GM19099 (cell line): ENCODE data around the gene KCNH8.

Source experiments
- POLR2A ChIP-seq: IDR thresholded peaks from 3 replicates; pipeline ENCODE4 v1.6.1; 2011; ENCODE audit warnings: low read depth; ENCODE audit not compliant: insufficient read length; ENCODE audit errors: extremely low read depth

Gene KCNH8

DNA sequence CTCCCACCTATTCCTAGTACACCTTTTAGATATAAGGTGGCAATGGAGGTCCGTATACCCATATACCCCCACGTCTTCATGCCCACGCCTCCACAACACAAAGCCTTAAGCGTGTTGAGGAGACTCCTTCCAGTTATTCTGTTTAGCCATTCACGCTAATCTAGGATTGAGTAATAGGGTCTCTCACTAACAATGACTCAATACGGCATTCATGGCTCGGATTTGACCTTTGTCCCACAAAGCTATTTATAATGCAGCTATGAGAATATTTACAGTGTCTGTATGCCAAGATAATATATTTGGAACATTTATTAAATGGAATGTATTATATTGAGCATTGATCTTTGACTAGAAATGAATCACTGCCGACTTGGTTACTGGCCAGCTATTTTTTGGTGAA, 215.8 kb downstream of the KCNH8 start:
- TF ChIP-seq POLR2A = no peak

DNA sequence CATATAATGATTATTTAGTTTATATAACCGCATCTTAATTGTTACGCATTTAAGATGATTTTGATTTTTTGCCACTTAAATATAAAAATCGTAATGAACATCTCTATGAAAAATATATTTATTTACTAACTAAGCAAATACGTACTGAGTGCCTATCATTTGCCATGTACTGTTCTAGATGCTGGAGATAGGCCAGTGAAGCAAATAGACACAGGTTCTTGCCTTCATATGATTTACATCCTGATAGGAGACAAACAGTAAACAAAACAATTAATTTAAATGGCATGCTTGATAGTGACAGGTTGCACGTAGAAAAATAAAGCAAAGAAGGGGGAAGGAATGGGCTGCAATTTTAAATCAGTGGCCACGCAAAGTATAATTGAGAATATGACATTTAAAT, 217.2 kb downstream of the KCNH8 start:
- TF ChIP-seq POLR2A = no peak

DNA sequence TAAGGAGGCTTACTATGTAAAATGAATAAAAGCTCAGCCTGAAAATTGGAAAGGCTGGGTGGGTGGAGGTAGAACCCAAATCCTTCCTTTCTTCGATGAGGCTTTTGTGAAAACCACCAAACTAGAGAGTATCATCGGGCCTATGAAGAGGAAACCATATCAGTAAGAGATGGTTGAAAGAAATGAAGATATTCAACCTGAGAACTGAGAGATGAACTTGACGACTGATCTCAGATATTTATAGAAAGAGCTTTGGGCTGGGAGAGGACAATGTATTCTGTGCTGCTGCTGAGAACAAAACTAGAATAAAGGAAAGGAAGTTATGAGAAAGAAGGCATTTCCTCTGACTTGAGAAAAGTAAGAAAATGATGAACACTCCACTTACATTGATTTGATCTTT, 236.6 kb downstream of the KCNH8 start:
- TF ChIP-seq POLR2A = no peak

DNA sequence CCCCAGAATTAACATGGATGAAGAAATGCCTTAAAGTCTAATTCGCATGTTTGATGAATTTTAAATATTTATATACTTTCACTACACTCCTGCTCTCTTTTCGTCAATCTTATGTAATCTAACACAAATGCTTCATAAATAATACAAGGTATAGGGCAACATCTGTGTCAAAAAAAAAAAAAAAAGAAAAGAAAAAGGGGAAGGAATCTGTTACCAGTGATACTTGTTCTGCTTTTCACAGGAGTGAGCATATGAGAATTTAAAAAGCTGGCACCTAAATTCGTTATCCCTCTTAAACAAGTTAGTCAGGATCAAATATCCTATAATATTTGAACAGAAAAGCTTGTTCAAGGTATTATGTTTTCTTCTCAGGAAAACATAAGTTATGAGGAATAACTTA, 243.8 kb downstream of the KCNH8 start:
- TF ChIP-seq POLR2A = no peak

DNA sequence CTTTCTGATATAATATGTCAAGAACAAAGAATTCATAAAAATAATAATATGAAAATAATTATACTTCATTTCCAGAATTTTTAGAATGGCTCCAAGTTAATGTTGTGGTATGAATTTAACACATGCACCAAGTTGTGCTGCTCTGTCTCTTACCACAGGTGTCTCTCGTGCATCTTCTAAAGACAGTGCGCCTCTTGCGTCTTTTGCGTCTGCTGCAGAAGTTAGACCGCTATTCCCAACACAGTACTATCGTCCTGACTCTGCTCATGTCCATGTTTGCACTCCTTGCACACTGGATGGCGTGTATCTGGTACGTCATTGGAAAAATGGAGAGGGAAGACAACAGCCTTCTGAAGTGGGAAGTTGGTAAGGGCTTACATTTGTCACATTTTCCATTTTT, 246.6 kb downstream of the KCNH8 start:
- TF ChIP-seq POLR2A = no peak

DNA sequence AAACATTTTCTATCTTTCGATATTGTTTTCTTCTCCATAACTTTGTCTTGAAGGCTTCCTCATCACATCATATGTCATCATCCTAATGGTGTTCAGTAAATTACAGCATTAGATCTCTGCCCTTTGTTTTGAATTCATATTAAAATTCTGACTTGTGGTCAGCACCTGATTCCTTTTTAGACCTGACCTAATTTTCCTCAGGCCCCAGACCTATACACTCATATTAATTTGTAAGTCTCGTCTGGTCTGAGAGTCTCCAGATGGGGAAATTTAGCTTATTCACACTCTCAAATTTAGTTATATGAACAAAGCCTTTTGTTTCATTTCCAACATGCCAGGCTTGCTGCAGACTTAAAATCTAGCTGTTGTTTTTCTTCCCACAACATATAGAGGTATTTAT, 248.4 kb downstream of the KCNH8 start:
- no peak for TF ChIP-seq POLR2A

DNA sequence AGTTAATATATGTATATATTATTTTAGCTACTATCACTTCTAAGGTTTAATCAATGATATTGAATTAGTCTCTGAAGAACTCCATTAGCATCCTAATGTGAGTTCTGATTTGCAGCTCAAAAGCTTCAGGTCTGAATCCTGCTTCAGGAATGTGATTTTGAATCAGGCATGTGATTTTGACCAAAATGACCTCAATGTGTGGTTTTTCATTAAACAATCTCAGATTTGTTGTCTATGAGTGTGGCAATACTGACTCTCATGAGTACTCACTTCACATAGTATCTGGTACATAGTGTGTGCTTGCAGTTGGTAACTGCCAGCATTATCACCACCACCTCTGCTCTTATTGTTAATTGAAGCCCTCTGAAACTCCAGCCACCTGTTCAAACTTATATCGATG, 251.0 kb downstream of the KCNH8 start:
- TF ChIP-seq POLR2A = no peak

DNA sequence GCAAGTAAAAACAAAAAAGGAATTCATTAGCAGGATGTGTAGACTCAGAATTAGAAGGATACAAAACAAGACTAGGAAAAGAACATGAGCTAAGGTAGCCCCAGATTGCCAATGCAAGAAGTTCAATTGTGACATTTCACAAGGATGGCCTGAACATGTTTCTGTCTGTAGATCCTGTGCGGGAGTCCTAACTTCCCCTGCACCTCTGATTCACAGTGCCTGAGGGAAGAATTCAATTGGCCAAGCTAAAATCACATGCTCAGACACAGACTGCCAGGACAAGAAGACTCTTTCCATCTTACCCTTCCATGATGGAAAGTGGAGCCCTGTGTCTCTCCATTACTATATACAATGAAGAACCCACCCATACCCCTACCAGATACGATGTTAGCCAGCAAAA, 251.5 kb downstream of the KCNH8 start:
- no peak for TF ChIP-seq POLR2A

DNA sequence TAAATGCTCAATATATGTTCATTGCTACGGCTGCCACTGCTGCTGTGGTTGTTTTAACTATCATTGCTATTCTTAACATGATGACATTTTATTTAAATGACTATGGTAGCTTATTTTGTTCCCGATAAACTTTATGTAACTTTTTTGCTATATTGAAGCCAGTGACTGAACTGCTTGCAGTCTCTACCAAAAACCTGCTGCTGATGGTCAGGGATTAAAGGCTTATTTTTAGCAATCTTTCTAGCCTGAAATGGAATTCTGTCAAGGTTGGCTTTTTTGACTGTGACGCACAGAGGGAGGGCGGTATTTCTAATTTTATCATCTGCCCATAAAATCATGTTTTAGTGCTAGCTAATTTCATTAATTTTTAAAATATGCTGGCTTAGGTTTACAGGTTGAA, 271.8 kb downstream of the KCNH8 start:
- TF ChIP-seq POLR2A = no peak

DNA sequence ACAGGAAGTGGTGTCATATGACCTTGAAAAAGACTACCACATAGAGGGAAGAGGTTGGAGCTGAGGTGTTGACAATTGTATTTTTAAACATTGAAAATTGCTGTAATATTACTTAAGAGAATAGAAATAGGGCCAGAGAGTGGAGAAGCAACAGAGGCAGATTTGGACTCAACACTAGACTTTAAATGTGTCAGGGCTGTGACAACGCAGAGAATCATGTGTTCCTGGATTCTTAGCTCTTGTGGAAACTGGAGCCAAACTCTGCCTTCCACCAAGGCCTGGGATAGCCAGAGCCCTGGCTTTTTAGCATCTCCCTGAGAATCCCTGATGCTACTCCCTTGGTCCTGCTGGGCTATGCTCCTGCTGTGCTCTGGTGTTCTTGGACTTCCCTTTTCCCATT, 277.5 kb downstream of the KCNH8 start:
- no peak for TF ChIP-seq POLR2A

DNA sequence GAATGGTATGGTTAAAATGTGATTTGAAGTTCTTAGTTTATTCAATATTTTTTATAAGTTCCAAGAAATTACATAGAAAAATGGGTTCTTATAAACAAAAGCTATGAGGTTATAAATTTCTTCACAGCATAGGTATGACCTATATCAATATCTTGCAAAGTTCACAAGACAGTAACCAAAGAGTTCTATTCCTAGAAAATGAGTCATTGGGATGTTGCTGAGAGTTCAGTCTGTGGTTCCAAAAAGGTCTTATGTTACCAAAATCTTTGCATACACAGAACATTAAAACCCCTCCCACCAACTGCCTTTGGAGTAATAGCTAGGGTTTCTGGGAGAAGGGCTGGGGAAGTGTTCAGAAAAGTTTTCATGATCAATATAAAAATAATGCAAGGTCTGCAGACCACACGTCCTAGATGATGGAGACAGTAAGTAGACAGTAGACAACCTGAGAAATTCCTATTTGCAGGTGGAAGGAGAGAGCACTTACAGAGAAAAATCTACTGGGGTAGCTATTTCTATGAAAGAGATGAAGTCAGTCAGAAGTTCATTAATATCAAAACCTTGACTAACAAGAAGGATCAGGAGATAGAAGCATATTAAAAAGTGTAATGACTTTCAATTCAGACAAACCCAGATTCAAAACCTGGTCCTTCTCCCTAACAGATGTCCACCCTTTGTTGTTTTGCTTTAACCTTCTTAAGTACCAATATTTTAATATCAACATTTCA, 279.3 kb downstream of the KCNH8 start:
- TF ChIP-seq POLR2A = no peak

DNA sequence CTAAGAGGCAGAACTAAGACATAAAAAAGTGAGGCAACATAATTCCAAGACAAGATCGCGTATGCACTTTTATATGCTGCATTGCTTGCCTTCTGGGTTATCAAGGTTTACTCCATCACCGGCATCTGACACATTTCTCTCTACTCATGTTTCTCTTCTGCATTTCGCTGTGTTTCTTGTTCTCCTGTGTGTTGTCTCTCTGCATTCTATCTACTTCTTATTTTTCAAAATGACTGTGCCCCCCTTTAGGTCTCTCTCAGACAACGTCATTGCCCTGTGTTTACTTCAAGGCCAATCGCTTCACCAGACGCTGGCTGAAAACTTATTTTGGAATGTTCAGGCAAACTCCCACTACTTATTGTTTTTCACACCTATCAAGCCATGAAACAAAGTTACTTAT, 280.4 kb downstream of the KCNH8 start:
- no peak for TF ChIP-seq POLR2A

DNA sequence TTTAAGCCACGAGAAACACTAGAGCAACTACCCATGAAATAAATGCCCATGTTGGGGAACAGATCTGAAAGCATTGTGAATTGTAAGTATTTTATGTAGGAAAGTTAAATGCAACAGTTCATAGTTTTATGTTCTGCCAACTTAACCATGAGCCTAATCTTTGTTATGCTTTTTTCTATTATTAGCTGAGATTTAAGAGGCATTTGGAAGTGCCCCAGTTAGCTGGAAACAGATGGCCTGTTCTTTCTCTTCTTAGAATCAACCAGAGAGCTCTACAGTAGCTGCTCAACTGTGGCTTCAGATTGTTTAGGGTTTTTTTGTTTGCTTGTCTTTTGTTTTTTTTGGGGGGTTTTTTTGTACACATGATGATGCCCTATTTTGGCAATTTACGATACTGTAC, 284.4 kb downstream of the KCNH8 start:
- no peak for TF ChIP-seq POLR2A

DNA sequence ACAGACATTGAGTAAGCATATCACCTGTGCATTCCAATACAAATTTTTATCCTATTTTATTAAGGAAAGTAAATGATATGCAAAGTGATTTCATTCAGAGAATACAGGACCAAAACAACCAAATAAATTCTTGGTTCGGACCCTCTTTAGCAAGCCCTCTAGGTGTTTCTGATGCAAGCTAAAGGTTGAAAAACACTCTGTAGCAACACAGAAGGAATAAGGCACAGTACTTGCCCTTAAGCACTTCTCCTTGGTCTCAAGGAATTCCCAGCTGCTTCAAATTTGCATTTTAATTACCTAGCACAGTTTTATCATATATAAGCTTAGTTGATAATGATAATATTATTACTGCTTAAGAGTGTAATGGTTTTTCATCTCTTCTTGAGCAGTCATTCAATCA, 288.4 kb downstream of the KCNH8 start:
- TF ChIP-seq POLR2A = no peak

DNA sequence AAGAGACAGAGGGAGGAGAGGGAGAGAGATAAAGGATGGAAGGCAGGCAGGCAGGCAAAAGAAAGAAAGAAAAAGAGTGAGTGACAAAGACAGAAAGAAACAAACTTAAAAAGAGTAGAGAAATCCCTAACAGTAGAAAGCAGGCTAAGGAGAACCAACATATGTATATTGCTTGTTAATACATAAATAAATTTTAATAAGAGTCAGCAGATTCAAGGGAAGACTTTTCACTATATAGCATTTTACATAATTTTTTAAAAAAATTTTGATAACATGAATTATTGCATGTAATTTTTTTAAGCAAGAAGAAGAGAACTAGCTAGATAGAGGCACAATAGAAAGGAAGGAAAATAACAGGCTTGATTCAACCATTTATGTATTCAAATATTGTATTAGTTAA, 291.6 kb downstream of the KCNH8 start:
- TF ChIP-seq POLR2A = no peak

DNA sequence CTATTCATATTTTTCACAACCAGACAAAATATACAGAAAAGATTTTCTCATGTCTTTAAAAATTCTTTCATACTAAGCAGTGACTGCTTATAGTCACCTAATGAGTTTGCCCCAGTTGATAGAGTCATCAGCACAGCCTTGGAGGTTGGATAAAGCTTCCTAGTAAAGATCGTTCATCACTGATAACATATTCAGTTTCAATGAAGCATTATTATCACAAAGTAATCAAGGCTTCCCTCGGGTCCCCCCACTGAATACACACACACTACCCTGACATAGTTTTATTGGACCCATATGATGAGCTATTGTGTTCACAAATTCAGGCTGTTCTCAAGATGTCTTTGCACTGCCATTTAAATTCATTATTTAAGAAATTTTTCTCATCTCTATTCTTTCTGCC, 297.8 kb downstream of the KCNH8 start:
- TF ChIP-seq POLR2A = no peak

DNA sequence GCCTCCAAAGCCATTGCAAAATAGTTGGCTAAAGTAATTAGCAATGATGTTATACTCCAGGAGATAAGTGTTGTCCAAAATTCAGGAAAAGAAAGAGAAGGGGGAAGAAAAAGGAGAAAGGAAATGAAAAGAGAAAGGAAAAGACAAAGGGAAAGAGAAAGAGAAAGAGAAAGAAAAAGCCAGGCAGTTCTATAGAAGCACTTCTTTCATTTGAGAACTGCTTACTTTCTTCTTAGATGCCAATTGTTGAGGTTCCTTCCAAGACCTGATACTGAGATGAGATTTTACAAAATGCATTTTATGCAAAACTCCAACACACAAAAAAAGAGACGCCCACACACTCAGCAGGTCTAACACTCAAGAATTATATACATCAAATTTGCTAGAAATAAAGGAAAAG, 298.4 kb downstream of the KCNH8 start:
- no peak for TF ChIP-seq POLR2A
